GM15510 (cell line): ENCODE measurements around the gene ZRANB2.

ENCODE experiments used
- POLR2A ChIP-seq: IDR thresholded peaks from 3 replicates; pipeline ENCODE4 v1.6.1; 2011; ENCODE audit warnings: borderline replicate concordance; ENCODE audit not compliant: insufficient read length; ENCODE audit errors: extremely low read depth

ZRANB2 gene

DNA sequence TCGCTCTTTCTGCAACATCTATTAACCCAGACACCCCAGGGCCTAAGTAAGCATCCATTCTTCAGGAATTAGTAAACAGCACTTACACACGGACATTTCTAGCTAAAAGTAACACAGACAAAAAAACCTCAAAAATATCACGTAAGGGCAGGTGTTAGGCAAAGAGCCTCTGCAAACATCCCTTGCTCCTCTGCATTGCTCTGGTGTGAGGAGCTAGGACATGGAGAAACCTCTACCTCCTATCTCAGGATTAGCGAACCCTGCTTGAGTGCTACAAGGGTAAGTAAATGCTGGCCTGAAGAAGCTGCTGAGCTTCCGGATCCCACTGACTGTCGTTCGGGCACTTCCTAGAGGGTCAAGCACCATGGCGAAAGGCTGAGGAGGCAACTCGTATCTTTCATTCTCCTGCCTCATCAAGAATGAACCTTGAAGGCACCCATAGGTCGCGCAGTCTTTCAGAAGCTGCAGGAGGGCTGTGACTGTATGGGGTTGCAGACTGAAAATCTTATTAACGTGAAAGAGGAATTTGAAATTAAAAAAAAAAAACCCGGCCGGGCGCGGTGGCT, 35.3 kb downstream of the ZRANB2 start:
- no peak for TF ChIP-seq POLR2A

GRCh38 chr1:71044833-71045232, 36.0 kb downstream of the ZRANB2 start:
- no peak for TF ChIP-seq POLR2A

GRCh38 chr1:71043065-71043464, 37.8 kb downstream of the ZRANB2 start:
- no peak for TF ChIP-seq POLR2A

GRCh38 chr1:71041806-71042205, 39.0 kb downstream of the ZRANB2 start:
- TF ChIP-seq POLR2A = no peak

GRCh38 chr1:71039661-71040262, 41.1 kb downstream of the ZRANB2 start:
- no peak for TF ChIP-seq POLR2A

DNA sequence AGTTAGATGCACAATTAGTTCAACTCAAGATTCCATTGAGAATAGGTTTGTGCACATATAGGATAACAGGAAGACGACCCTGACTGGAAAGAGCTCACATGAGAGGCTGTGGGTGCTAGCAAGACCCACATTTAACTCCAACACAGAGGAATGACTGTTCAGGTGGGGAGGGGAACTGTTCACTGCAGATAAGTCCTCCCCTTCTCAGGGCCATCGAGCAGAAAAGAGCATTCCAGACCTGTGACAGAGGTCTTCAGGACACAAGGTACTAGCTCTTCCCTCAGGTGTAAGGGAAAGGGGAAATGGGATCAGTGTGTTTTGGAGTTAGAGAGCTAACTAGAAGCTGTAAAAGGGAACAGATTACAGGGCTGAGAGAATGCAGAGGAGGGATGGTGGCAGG, 41.9 kb downstream of the ZRANB2 start:
- TF ChIP-seq POLR2A = no peak

- no peak for TF ChIP-seq POLR2A
These were observed 42.8 kb downstream of the ZRANB2 start for GRCh38 chr1:71037829-71038620.

DNA sequence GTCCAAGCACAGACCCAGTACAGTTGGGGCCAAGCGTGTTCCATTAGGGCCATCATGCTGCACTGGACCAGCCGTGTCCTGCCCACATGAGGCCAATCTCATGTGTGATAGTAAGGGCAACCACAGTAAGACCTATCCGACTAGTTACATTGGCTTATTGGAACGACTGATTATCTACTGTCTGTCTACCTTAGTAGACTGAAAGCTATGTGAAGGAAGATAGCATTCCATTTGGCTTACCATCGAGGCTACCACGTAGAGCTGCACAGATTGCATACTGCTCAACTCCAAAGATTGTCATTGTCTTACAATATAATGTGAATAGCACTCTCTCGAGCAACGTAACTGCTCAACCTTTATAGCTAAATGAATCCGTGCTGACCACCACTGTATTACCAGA, 43.8 kb downstream of the ZRANB2 start:
- no peak for TF ChIP-seq POLR2A

- TF ChIP-seq POLR2A = no peak
These were observed 47.7 kb downstream of the ZRANB2 start for GRCh38 chr1:71033136-71033535.

DNA sequence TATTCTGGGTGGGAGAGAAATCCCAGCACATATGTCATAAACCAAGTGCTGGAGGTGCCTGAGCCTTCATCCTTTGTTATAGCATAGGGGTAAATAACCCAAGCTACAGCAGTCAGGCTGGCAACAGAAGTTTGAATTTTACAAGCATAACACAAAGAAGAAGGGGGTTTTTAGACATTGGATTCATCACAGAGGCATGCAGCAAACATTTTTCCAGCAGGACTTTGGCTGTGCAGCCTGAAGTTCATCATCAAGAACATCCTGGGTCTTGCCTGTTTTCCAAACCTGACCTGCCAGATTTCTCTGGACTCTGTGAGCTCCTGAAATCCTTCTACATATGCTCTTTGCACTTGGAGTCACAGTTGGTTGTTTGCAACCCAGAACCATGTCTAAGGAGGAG, 49.4 kb downstream of the ZRANB2 start:
- TF ChIP-seq POLR2A = no peak

GRCh38 chr1:71030026-71030425, 50.8 kb downstream of the ZRANB2 start:
- no peak for TF ChIP-seq POLR2A

GRCh38 chr1:71028981-71029380, 51.9 kb downstream of the ZRANB2 start:
- TF ChIP-seq POLR2A = no peak

- TF ChIP-seq POLR2A = no peak
These were observed 52.8 kb downstream of the ZRANB2 start for GRCh38 chr1:71027991-71028390.

- TF ChIP-seq POLR2A = no peak
These were observed 54.7 kb downstream of the ZRANB2 start for GRCh38 chr1:71026093-71026492.

- no peak for TF ChIP-seq POLR2A
These were observed 57.3 kb downstream of the ZRANB2 start for GRCh38 chr1:71023515-71023914.
